Activated T-cell treated with anti-CD3 and anti-CD28 coated beads, Interleukin-2, amount 50 U/mL, for 72 hours (primary cell): Measurements from ENCODE around the gene FBXO31. TPM values are rescaled to one million over a fixed set of nuclear protein-coding genes. Genes with fewer than 3 reads are reported as not detected.
"Not testable (repeated sequence)": the region's sequence is repeated elsewhere in the genome, so short reads cannot be mapped to it uniquely, and the experiment has no call there.

Experiments used
- ATAC-seq, 2 donors: fragments of 150-1000 bp; cut with Tn5 transposase; replicated peaks in 1 of 2; 2 replicates each; pipeline ENCODE4 v1.10.0; 2021; ENCODE audit warnings: moderate library complexity in 2 of 2, mild to moderate bottlenecking in 1 of 2
- DNase-seq, 2 donors: peaks; one replicate each; pipeline ENCODE4 v3.0.0; 2021 to 2022; ENCODE audit warnings: mixed read lengths in 1 of 2
- H3K27ac Mint-ChIP-seq: one replicate; pipeline ENCODE4 v1.8.0; 2022; ENCODE audit warnings: mild to moderate bottlenecking, moderate library complexity, mixed read lengths
- H3K27me3 Mint-ChIP-seq: one replicate; pipeline ENCODE4 v1.8.0; 2022; ENCODE audit warnings: low read depth, mixed read lengths
- H3K36me3 Mint-ChIP-seq, 2 donors: one replicate each; pipeline ENCODE4 v1.8.0; 2022; ENCODE audit warnings: mixed read lengths in 2 of 2, mild to moderate bottlenecking in 1 of 2; ENCODE audit not compliant: insufficient read depth in 2 of 2
- H3K4me1 Mint-ChIP-seq: one replicate; pipeline ENCODE4 v1.8.0; 2022; ENCODE audit warnings: low read depth, mixed read lengths
- H3K4me3 Mint-ChIP-seq, 2 donors: one replicate each; pipeline ENCODE4 v1.8.0; 2022; ENCODE audit warnings: mild to moderate bottlenecking in 2 of 2, mixed read lengths in 2 of 2, moderate library complexity in 2 of 2
- H3K9me3 Mint-ChIP-seq, 2 donors: one replicate each; pipeline ENCODE4 v1.8.0; 2022; ENCODE audit warnings: mixed read lengths in 2 of 2
- total RNA-seq, 2 donors: library from RNA; stranded (reverse); gene quantifications; one replicate each; pipeline ENCODE4 v1.2.3, GENCODE V29; 2022

Gene FBXO31
- total RNA-seq, 2 donors from 2014 or later, result 33.7 to 36.8 TPM

DNA sequence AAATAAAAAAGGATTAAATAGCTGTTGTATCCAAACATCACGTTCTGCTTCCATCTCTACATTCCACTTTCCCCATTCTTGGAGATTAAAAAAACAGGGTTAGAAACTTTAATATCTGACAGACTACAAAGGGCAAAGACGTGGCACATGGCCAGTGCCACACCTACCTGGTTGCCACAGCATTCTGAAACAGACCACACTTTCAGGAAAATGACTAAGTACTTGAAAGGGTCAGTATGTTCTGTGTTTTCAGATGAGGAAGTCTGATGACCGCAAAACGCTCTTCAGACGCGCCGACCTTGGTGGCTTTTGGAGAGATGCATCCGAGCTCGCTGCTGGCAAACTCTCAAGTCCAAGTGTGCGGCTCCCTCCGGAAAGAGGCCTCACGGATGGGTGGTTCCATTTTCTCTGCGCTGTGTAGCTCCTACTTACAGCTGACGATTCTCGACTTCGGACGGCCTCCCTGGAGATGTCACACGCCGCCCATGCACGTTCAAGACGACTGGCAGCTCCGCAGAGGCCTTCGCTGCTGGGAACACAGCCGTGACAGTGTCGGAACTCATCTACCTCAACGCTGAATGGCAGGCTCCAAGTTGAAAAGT, 24.0 kb upstream of the FBXO31 start:
- ATAC-seq (peak in 1 of 2 donors; percentile 38), DNase-seq (no peak)
- H3K9me3 Mint-ChIP-seq, result no peaks in the 10 kb centered on the region
- peak overlapping the region; percentile 63 for H3K27ac Mint-ChIP-seq
- peaks cover 6% of the 10 kb centered on the region for H3K4me1 Mint-ChIP-seq
- peaks cover 5 to 18% of the 10 kb centered on the region in 2 donors for H3K36me3 Mint-ChIP-seq
- H3K27me3 Mint-ChIP-seq, result no peaks in the 10 kb centered on the region
- H3K4me3 Mint-ChIP-seq, result no peak overlapping the region

DNA sequence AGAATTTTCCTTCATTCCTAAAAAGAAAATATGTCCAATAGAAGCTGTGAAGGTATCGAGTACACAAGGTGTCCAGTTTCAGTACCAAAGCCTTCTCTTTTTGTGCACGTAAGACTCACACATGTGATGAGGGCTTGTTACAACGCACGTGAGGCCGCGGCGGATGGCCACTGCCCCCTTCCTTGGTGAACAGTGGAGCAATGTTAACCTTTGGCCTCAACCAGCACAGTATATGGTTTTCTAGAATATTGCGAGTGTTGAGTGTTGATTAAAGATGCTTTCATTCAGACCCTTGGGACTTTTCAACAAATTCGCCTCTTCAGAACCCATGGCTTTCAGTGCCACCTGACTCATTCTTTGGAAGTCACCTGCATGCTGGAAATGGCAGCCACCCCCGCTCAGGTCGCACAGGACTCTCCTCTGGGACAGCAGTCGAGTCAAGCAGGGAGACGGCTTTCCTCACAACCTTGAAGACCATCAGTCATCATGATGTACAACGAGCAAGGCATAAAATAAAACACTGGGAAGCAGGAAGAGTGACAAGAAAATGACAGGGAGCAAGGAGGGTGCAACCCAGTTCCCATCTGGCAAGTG, 23.0 kb upstream of the FBXO31 start:
- no peak overlapping the region for H3K27ac Mint-ChIP-seq
- H3K36me3 Mint-ChIP-seq, result peaks cover 5 to 22% of the 10 kb centered on the region in 2 donors

GRCh38 chr16:87404764-87405625, 21.4 kb upstream of the FBXO31 start:
- Mint-ChIP-seq H3K27ac (no peak overlapping the region), H3K36me3 (peaks cover 6 to 32% of the 10 kb centered on the region in 2 donors), H3K4me3 (no peak overlapping the region), H3K9me3 (no peaks in the 10 kb centered on the region), H3K4me1 (peaks cover 6% of the 10 kb centered on the region), H3K27me3 (no peaks in the 10 kb centered on the region)
- ATAC-seq (peak in 1 of 2 donors; percentile 22), DNase-seq (no peak)

More for the DNA sequence above, 23.0 kb upstream of the FBXO31 start:
- no peaks in the 10 kb centered on the region for H3K27me3 Mint-ChIP-seq
- no peak overlapping the region for H3K4me3 Mint-ChIP-seq
- H3K4me1 Mint-ChIP-seq, result peaks cover 6% of the 10 kb centered on the region
- H3K9me3 Mint-ChIP-seq, result no peaks in the 10 kb centered on the region
- no peak for DNase-seq
- peak in 1 of 2 donors; percentile 6 for ATAC-seq

GRCh38 chr16:87395181-87395842, 11.7 kb upstream of the FBXO31 start:
- peak overlapping the region; percentile 97 for H3K27ac Mint-ChIP-seq
- H3K4me3 Mint-ChIP-seq, result peak overlapping the region; percentile 54 to 64
- H3K9me3 Mint-ChIP-seq, result no peaks in the 10 kb centered on the region
- no peak for DNase-seq
- H3K36me3 Mint-ChIP-seq, result peaks cover 11 to 25% of the 10 kb centered on the region in 2 donors
- H3K27me3 Mint-ChIP-seq, result no peaks in the 10 kb centered on the region
- H3K4me1 Mint-ChIP-seq, result peaks cover 42% of the 10 kb centered on the region
- no peak for ATAC-seq

- DNase-seq (no peak), ATAC-seq (no peak)
- H3K9me3 Mint-ChIP-seq, result no peaks in the 10 kb centered on the region
- peaks cover 55% of the 10 kb centered on the region for H3K4me1 Mint-ChIP-seq
- H3K27ac Mint-ChIP-seq, result peak overlapping the region; percentile 97
- H3K4me3 Mint-ChIP-seq, result peak overlapping the region; percentile 89 to 98
- peaks cover 11 to 21% of the 10 kb centered on the region in 2 donors for H3K36me3 Mint-ChIP-seq
- H3K27me3 Mint-ChIP-seq, result no peaks in the 10 kb centered on the region
These were observed 10.1 kb upstream of the FBXO31 start for GRCh38 chr16:87393680-87394055.

DNA sequence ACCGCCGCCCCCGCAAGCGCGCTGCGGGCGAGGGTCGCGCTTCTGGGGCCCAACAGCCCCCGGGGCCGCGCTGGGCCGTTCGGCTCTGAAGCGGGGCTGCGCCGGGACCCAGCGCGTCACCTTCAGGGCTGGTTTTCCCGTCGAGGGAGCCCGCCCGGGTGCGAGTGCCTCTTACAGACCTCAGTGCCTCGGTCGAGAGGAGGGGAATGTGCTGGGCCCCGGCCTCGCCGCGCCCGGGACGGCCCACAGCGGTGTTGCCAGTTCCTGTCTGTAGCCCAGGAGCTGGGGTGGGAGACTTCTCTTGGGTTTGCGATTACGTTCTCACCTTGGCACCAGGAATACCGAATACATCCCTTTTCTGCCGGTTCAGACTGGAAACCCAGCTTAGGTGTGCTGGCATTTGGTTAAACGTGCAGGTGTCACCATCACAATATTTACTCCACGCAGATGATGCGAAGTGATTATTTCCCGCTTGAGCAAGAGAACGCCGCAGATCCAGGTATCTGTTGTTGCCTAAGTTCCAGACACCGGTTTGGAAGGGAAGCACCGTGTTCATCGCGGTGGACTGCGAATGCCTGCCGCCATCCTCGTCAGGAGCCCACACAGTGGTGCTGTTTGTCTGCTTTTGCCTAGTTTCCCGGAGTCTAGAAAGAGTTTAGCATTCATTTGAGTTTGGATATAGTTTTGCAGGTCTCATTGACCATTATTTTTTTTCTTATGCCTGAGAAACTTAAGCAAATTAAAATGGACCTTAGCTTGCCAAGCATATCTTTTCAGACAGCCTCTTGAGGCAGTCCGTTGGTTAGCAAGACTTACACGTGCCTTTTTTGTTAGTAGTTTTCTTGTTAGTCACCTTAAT, 9.5 kb upstream of the FBXO31 start:
- H3K9me3 Mint-ChIP-seq, result no peaks in the 10 kb centered on the region
- DNase-seq, result peak; percentile 55 to 62
- no peaks in the 10 kb centered on the region for H3K27me3 Mint-ChIP-seq
- H3K36me3 Mint-ChIP-seq, result peaks cover 11 to 18% of the 10 kb centered on the region in 2 donors
- H3K4me1 Mint-ChIP-seq, result peaks cover 62% of the 10 kb centered on the region
- H3K27ac Mint-ChIP-seq, result peak overlapping the region; percentile 97
- no peak for ATAC-seq
- H3K4me3 Mint-ChIP-seq, result peak overlapping the region; percentile 89 to 98

- Mint-ChIP-seq H3K9me3 (peaks cover 0 to 1% of the 10 kb centered on the region in 2 donors), H3K36me3 (peaks cover 11 to 18% of the 10 kb centered on the region in 2 donors), H3K4me3 (peak within 1 kb of the TSS; percentile 93 to 98), H3K27ac (peak within 1 kb of the TSS; percentile 98), H3K27me3 (no peaks in the 10 kb centered on the region), H3K4me1 (peaks cover 68% of the 10 kb centered on the region)
- DNase-seq (peak; percentile 97 to 100), ATAC-seq (peak; percentile 72 to 76)
These were observed 8.6 kb upstream of the FBXO31 start, which contains the start of gene MAP1LC3B for GRCh38 chr16:87391950-87392820. Gene MAP1LC3B (plus strand): TSS chr16:87392336. CDS start chr16:87392428, 92 bp downstream.

DNA sequence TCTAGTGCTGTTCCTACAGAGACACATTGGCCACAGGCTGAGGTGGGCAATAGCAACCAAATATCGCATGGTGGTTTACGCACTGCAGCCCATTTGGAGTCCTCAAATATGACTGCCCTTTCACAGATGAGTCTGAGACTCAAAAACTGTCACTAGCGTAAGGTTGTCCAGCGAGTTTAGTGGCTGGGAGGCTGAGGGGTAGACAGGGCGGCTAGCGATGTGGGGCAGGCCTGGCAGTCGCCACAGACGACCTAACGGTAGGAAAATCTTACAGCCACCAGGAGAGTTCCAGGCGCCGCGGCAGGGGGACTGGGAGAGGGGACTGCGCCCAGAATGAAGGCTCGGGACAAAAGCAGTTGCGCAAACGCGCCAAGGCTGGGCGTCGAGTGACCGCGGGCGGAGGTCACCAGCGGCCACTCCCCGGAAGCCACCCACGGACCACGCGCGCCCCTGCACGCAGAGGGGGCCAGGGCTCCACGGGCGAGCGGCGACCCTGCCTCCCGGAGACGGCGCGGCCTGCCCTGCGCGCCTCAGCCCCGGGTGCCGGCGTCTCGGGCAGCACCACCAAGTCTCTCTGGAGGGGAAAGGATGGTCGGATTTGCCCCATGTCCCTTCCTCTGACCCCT, 7.9 kb upstream of the FBXO31 start:
- H3K4me1 Mint-ChIP-seq, result peaks cover 67% of the 10 kb centered on the region
- H3K9me3 Mint-ChIP-seq, result peaks cover 0 to 2% of the 10 kb centered on the region in 2 donors
- H3K36me3 Mint-ChIP-seq, result peaks cover 11 to 17% of the 10 kb centered on the region in 2 donors
- no peak for ATAC-seq
- no peak for DNase-seq
- no peaks in the 10 kb centered on the region for H3K27me3 Mint-ChIP-seq
- peak overlapping the region; percentile 93 to 94 for H3K4me3 Mint-ChIP-seq
- H3K27ac Mint-ChIP-seq, result peak overlapping the region; percentile 98

GRCh38 chr16:87390641-87391323, 7.2 kb upstream of the FBXO31 start:
- Mint-ChIP-seq H3K9me3 (peaks cover 0 to 2% of the 10 kb centered on the region in 2 donors), H3K27me3 (no peaks in the 10 kb centered on the region), H3K36me3 (peaks cover 11 to 16% of the 10 kb centered on the region in 2 donors), H3K4me1 (peaks cover 65% of the 10 kb centered on the region), H3K4me3 (peak overlapping the region; percentile 93 to 94), H3K27ac (peak overlapping the region; percentile 98)
- no peak for ATAC-seq
- no peak for DNase-seq

GRCh38 chr16:87389914-87390313, 6.3 kb upstream of the FBXO31 start:
- Mint-ChIP-seq H3K4me3 (peak overlapping the region in 1 of 2 donors; percentile 73), H3K27ac (peak overlapping the region; percentile 97), H3K4me1 (peaks cover 63% of the 10 kb centered on the region), H3K36me3 (peaks cover 11 to 13% of the 10 kb centered on the region in 2 donors)
- H3K27me3 Mint-ChIP-seq, ATAC-seq, DNase-seq, H3K9me3 Mint-ChIP-seq: not testable (repeated sequence)
